WTC11 (cell line): ENCODE measurements around the gene SYTL4.

Source experiments
- CBFB ChIP-seq: sonication (generic); formaldehyde crosslinking; IDR thresholded peaks from 2 replicates; pipeline ENCODE4 v1.8.1; 2022; ENCODE audit warnings: mild to moderate bottlenecking, low read depth, missing genetic modification reagents
- CREM ChIP-seq: sonication (generic); formaldehyde crosslinking; IDR thresholded peaks from 2 replicates; pipeline ENCODE4 v1.8.1; 2022; ENCODE audit warnings: mild to moderate bottlenecking, missing genetic modification reagents, moderate library complexity
- FOXK1 ChIP-seq: sonication (generic); formaldehyde crosslinking; IDR thresholded peaks from 2 replicates; pipeline ENCODE4 v1.8.0; 2022; ENCODE audit warnings: mild to moderate bottlenecking, moderate library complexity, missing genetic modification reagents
- MXD4 ChIP-seq: fragments of 250-450 bp; sonication (Bioruptor Pico); IDR thresholded peaks from 2 replicates; pipeline ENCODE4 v1.8.0; 2021; ENCODE audit warnings: mild to moderate bottlenecking, moderate library complexity, borderline replicate concordance
- NR2C2 ChIP-seq: sonication (generic); formaldehyde crosslinking; IDR thresholded peaks from 2 replicates; pipeline ENCODE4 v1.8.0; 2022; ENCODE audit warnings: mild to moderate bottlenecking, missing genetic modification reagents
- PRRX2 ChIP-seq: fragments of 250-450 bp; sonication (Bioruptor Pico); IDR thresholded peaks from 2 replicates; pipeline ENCODE4 v1.8.0; 2021; ENCODE audit warnings: mild to moderate bottlenecking
- SP1 ChIP-seq: sonication (generic); formaldehyde crosslinking; conservative IDR thresholded peaks from 2 replicates; pipeline ENCODE4 v1.8.1; 2022; ENCODE audit warnings: missing genetic modification reagents
- TEAD4 ChIP-seq: sonication (generic); formaldehyde crosslinking; IDR thresholded peaks from 2 replicates; pipeline ENCODE4 v1.8.0; 2022; ENCODE audit warnings: mild to moderate bottlenecking, missing genetic modification reagents
- TF ChIP-seq, protein P1 (sequence below): fragments of 200-600 bp; IDR thresholded peaks from 2 replicates; pipeline ENCODE4 v1.8.0; 2022; ENCODE audit warnings: antibody characterized with exemption
- TF ChIP-seq, protein P2 (sequence below): fragments of 250-450 bp; sonication (Bioruptor Pico); conservative IDR thresholded peaks from 2 replicates; pipeline ENCODE4 v1.9.0; 2021; ENCODE audit warnings: mild to moderate bottlenecking
- TF ChIP-seq, protein P3 (sequence below): sonication (generic); formaldehyde crosslinking; conservative IDR thresholded peaks from 2 replicates; pipeline ENCODE4 v1.8.1; 2022; ENCODE audit warnings: mild to moderate bottlenecking, missing genetic modification reagents
- TF ChIP-seq, protein P4 (sequence below): sonication (generic); formaldehyde crosslinking; IDR thresholded peaks from 2 replicates; pipeline ENCODE4 v1.8.1; 2023; ENCODE audit warnings: mild to moderate bottlenecking, missing genetic modification reagents

DNA sequence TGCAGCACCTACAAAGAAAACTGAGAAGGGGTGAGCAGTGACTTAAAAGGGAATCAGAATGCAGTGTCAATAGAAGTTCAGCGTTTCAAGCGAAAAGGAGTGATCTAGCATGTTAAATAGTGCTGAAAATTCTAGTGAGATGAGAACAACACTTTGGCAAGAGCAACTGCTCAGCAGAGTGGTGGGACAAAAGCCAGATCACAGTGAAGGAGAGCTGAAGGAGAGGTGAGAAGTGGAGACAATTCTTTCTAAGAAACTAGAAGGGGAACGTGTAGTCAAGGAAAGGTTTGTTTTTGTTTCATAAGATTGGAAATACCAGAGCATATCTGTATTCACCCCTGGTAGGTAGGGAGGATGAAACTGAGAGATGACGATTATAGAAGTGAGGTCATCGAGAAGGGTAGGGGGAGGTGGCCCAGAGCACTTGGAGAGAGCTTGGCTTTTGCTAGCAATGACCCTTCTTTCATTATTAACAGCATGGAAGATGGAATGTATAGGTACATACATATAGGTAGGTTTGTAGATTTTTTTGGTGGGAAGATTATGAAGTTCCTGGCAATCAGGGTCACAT, 54.2 kb downstream of the SYTL4 start:
- no peak for TF ChIP-seq MXD4
- TF ChIP-seq FOXK1 (CRISPR knock-in tag) = no peak
- TF ChIP-seq, protein P1, sequence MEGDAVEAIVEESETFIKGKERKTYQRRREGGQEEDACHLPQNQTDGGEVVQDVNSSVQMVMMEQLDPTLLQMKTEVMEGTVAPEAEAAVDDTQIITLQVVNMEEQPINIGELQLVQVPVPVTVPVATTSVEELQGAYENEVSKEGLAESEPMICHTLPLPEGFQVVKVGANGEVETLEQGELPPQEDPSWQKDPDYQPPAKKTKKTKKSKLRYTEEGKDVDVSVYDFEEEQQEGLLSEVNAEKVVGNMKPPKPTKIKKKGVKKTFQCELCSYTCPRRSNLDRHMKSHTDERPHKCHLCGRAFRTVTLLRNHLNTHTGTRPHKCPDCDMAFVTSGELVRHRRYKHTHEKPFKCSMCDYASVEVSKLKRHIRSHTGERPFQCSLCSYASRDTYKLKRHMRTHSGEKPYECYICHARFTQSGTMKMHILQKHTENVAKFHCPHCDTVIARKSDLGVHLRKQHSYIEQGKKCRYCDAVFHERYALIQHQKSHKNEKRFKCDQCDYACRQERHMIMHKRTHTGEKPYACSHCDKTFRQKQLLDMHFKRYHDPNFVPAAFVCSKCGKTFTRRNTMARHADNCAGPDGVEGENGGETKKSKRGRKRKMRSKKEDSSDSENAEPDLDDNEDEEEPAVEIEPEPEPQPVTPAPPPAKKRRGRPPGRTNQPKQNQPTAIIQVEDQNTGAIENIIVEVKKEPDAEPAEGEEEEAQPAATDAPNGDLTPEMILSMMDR = no peak
- no peak for TF ChIP-seq NR2C2
- no peak for TF ChIP-seq TEAD4
- TF ChIP-seq, protein P2, sequence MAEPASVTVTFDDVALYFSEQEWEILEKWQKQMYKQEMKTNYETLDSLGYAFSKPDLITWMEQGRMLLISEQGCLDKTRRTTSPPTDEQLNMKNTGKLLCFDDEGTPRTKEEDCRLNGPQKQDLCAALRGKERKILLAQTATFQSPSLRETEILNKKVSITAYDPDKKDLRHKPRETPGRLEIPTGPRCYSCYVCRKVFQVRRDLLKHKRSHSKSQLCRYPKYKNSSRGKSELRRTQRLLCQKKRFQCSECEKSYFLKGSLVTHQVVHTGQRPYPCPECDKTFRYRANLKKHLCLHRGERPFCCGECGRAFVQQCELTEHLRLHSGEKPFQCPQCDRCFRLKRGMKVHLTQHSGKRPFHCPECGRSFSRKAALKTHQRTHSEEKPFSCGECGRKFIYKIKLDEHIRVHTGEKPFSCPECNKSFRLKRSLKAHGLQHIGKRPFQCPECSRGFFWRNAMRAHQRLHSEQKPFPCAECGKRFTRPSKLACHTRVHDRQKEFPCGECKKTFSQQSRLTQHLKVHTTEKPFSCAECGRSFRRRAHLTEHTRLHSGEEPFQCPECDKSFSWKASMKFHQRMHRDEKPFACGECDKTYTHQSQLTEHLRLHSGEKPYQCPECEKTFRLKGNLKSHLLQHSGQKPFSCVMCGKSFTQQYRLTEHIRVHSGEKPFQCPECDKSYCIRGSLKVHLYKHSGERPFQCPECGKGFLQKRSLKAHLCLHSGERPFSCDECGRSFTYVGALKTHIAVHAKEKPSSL (CRISPR knock-in tag) = no peak
- TF ChIP-seq CBFB (CRISPR knock-in tag) = no peak
- no peak for TF ChIP-seq SP1 (CRISPR knock-in tag)
- no peak for TF ChIP-seq PRRX2 (CRISPR knock-in tag)
- TF ChIP-seq, protein P3, sequence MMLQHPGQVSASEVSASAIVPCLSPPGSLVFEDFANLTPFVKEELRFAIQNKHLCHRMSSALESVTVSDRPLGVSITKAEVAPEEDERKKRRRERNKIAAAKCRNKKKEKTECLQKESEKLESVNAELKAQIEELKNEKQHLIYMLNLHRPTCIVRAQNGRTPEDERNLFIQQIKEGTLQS = no peak
- no peak for TF ChIP-seq CREM (CRISPR knock-in tag)
- TF ChIP-seq, protein P4, sequence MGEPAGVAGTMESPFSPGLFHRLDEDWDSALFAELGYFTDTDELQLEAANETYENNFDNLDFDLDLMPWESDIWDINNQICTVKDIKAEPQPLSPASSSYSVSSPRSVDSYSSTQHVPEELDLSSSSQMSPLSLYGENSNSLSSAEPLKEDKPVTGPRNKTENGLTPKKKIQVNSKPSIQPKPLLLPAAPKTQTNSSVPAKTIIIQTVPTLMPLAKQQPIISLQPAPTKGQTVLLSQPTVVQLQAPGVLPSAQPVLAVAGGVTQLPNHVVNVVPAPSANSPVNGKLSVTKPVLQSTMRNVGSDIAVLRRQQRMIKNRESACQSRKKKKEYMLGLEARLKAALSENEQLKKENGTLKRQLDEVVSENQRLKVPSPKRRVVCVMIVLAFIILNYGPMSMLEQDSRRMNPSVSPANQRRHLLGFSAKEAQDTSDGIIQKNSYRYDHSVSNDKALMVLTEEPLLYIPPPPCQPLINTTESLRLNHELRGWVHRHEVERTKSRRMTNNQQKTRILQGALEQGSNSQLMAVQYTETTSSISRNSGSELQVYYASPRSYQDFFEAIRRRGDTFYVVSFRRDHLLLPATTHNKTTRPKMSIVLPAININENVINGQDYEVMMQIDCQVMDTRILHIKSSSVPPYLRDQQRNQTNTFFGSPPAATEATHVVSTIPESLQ (CRISPR knock-in tag) = no peak
